GM18508 (cell line): ENCODE results near the gene IQSEC2.

ENCODE experiments used
- ATAC-seq: cut with Tn5 transposase; IDR thresholded peaks from one replicate; pipeline ENCODE4 v1.9.1; 2021; ENCODE audit warnings: moderate number of reproducible peaks; ENCODE audit not compliant: insufficient read depth, unreplicated experiment

Gene IQSEC2

DNA sequence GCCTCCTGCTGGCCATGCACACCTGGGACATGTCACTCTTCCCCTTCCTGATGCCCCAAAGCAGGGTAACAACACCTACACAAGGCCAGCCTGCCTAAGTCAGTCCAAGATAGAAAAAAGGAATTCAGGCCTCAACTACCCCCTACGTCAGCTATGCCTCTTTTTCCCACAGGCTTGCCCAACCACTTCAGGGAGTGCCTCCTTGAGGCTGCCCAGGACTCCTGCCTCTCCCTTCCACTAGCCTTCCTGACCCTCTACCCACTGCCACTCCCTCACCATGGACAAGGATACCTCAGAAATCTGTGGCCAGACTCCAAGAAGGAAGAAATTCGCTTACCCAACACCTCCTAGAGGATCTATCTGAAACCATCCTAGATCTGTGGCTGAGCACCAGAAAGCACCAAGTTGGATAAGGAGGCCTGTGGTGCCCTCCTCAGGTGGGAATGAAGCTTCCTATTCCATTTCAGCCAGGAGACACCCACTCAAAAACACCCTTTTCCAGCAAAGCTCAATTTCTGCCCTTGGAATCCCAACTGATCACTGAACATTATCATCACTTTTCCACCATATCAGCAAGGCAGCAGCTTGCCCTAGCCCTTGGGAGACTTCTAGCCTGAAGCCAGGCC is 58.2 kb downstream of the IQSEC2 start:
- no peak for ATAC-seq
